ENCODE results near the gene LGR5. TPM values are rescaled to one million over a fixed set of nuclear protein-coding genes. Genes with fewer than 3 reads are reported as not detected.

Gene LGR5
- total RNA-seq, 1 donor from 2014 or later: not detected

DNA sequence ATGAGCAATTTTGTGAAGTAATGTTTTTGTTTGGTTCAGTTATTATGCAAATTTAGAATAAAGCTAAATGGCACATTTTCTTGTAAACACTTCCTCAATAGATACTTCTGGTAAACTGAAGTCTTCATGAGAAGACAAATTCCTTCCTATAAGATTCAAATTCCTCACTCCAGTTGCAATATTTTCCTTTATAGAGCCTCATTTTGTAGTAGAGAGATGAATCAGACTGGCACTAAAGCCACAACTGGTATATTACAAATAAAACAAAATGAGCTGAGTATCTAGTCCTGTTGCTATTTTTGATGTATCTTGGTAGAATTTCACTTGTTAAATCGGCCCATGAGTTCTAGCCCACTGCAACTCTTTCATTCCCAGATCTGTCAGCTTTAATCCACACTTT is 5.5 kb downstream of the LGR5 start:
- Histone ChIP-seq H3K4me3 (no peak overlapping the region), H3K27ac (replicated peaks) (no peak overlapping the region), H3K36me3 (no peaks in the 10 kb centered on the region), H3K27me3 (ENCODE audit: low read depth) (peaks cover 73% of the 10 kb centered on the region), H3K4me1 (peaks cover 9% of the 10 kb centered on the region), H3K9me3 (replicated peaks) (no peaks in the 10 kb centered on the region)
- TF ChIP-seq, protein P1, sequence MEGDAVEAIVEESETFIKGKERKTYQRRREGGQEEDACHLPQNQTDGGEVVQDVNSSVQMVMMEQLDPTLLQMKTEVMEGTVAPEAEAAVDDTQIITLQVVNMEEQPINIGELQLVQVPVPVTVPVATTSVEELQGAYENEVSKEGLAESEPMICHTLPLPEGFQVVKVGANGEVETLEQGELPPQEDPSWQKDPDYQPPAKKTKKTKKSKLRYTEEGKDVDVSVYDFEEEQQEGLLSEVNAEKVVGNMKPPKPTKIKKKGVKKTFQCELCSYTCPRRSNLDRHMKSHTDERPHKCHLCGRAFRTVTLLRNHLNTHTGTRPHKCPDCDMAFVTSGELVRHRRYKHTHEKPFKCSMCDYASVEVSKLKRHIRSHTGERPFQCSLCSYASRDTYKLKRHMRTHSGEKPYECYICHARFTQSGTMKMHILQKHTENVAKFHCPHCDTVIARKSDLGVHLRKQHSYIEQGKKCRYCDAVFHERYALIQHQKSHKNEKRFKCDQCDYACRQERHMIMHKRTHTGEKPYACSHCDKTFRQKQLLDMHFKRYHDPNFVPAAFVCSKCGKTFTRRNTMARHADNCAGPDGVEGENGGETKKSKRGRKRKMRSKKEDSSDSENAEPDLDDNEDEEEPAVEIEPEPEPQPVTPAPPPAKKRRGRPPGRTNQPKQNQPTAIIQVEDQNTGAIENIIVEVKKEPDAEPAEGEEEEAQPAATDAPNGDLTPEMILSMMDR (IDR thresholded peaks at IDR 0.05; ENCODE audit: borderline replicate concordance): no peak
- no peak for DNase-seq
- intact Hi-C loops (cut with micrococcal nuclease): no loop called here

DNA sequence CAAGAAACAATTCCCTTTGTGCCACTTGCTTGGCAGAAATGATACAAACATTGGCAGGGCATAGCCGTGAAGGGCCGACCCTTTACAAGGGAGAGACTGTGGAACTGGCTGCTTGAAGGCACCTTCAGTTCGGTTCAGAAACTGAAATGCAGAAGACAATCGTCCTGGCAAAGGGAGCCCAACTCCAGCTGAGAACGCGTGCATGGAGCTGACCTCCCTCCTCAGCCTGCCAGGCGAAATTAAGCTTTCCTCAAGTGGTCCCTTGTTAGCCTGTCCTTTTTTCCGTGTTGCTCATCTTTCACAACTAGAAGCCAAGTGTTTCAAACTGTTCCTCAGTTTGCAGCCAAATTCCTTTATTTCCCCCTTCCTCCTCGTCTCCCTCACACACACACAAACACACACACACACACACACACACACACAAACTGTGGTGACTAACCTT is 8.1 kb downstream of the LGR5 start:
- no peak overlapping the region for H3K4me3 ChIP-seq
- intact Hi-C loops (cut with micrococcal nuclease): no loop called here
- peaks cover 60% of the 10 kb centered on the region for H3K27me3 ChIP-seq (ENCODE audit: low read depth)
- no peak for DNase-seq
- H3K9me3 ChIP-seq (replicated peaks): no peaks in the 10 kb centered on the region
- no peak overlapping the region for H3K27ac ChIP-seq (replicated peaks)
- TF ChIP-seq, protein P1 (IDR thresholded peaks at IDR 0.05; ENCODE audit: borderline replicate concordance): no peak
- no peaks in the 10 kb centered on the region for H3K4me1 ChIP-seq
- H3K36me3 ChIP-seq: no peaks in the 10 kb centered on the region

- TF ChIP-seq, protein P1 (IDR thresholded peaks at IDR 0.05; ENCODE audit: borderline replicate concordance): no peak
- DNase-seq: no peak
Measured at GRCh38 chr12:71448150-71448581, 8.6 kb downstream of the LGR5 start.

DNA sequence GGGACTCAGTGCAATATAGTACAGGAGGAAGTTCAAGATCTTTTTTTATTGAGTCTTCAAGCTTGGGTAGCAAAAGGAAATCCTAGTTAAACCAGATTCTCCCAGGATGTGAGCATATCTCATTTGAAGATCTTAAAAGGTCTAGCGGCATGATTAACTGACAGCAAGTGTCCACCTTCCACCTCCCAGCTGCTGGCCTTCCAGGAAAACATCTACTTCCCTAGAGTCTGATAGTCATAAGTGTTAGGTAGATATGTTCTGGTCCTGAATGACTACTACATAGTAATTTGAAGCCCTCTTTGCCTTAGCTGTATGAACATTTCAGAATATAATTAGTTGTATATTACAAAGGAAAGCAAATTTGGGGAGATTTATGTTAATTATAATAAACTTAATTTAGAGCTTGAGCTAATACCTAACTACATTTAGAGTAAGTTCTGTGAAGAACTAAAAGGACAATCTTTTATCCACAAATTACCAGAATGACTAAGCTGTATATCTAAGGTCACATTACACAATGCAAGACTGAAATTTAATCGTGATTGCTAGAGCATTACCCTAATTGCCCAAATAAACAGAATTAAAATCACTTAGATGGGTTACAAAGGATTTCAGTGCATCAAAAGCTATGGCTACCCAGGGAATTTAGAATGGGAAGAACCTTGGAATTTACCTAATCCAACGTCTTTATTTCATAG is 9.9 kb downstream of the LGR5 start:
- intact Hi-C loops (cut with micrococcal nuclease): no loop called here
- Histone ChIP-seq H3K4me3 (no peak overlapping the region), H3K27me3 (ENCODE audit: low read depth) (peaks cover 62% of the 10 kb centered on the region), H3K4me1 (no peaks in the 10 kb centered on the region), H3K9me3 (replicated peaks) (no peaks in the 10 kb centered on the region), H3K27ac (replicated peaks) (no peak overlapping the region), H3K36me3 (no peaks in the 10 kb centered on the region)
- TF ChIP-seq, protein P1 (IDR thresholded peaks at IDR 0.05; ENCODE audit: borderline replicate concordance): no peak
- DNase-seq: no peak

More at GRCh38 chr12:71448150-71448581, 8.6 kb downstream of the LGR5 start:
- intact Hi-C loops (cut with micrococcal nuclease): no loop called here
- Histone ChIP-seq H3K36me3 (no peaks in the 10 kb centered on the region), H3K27ac (replicated peaks) (no peak overlapping the region), H3K27me3 (ENCODE audit: low read depth) (peaks cover 60% of the 10 kb centered on the region), H3K9me3 (replicated peaks) (no peaks in the 10 kb centered on the region), H3K4me1 (no peaks in the 10 kb centered on the region), H3K4me3 (no peak overlapping the region)

DNA sequence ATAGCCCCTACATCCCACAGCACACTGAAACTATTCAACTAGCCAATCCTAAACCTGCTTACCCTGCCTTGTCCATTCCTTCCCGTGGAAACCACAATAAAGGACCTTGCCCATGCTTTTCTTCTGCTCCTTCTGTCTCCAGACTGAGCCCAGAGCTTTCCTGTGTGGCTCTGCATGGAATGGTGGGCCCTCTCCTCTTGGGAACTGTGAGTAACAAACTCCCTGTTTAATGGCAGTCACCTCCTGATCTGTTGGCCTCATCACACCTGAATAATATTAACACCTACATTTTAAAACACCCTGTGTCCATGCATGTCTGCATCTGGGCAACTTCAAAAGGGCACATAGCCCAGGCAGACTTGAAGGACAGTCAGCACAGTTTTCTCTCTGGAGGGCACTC is 12.4 kb downstream of the LGR5 start:
- no peaks in the 10 kb centered on the region for H3K4me1 ChIP-seq
- no peaks in the 10 kb centered on the region for H3K36me3 ChIP-seq
- H3K27ac ChIP-seq (replicated peaks): no peak overlapping the region
- H3K9me3 ChIP-seq (replicated peaks): no peaks in the 10 kb centered on the region
- TF ChIP-seq, protein P1 (IDR thresholded peaks at IDR 0.05; ENCODE audit: borderline replicate concordance): no peak
- H3K4me3 ChIP-seq: no peak overlapping the region
- DNase-seq: no peak
- peaks cover 55% of the 10 kb centered on the region for H3K27me3 ChIP-seq (ENCODE audit: low read depth)
- intact Hi-C loops (cut with micrococcal nuclease): no loop called here
